ENCODE data around the gene MYDGF. TPM values are rescaled to one million over a fixed set of nuclear protein-coding genes. Genes with fewer than 3 reads are reported as not detected.
A peak's percentile ranks its signal among the peaks of the same experiment; 100 is the strongest.

The MYDGF gene
- total and polyA plus RNA-seq, 9 of the 15 experiments (the other 6 are each of a cell fraction or from before 2014, with no cell fraction given) = 4.2 to 141 (median 82.1) TPM

DNA sequence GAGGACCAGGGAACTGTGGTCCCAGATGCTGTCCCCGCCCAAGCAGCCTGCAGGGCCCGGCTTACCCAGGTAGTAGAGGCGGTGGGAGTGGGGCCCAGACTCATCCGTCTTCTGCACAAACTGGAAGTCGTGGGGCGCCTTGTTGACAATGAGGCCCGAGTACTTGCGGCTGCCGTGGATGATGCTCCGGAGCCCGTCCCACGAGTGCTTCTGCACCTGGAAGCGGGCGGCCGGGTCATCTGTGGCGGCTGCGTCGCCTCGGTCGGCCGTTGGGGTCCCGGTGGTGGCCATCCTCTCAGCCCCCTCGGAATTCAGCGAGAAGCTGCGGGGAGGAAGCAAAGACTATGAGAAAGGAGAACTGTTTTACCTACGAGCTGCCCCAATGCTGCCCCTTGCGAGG lies 43.9 kb upstream of the MYDGF start:
- Histone ChIP-seq H3K9me3 (replicated peaks; ENCODE audit: control insufficient read depth, insufficient read depth, low read depth, low read length) (no peaks in the 10 kb centered on the region), H3K27ac (ENCODE audit: extremely low read depth, low read depth, low read length) (no peak overlapping the region), H3K27me3 (ENCODE audit: control insufficient read depth in 2 of 2, insufficient read depth in 2 of 2, low read length in 2 of 2) (no peaks in the 10 kb centered on the region), H3K9ac (ENCODE audit: insufficient read depth in 1 of 2, low read depth in 2 of 2, low read length in 2 of 2) (0 out of 4 replicates have a peak overlapping the region, but pooled peaks of 1 of the 2 experiments have one; percentile 13), H3K79me2 (ENCODE audit: control insufficient read depth, insufficient read depth, low read length) (no peaks in the 10 kb centered on the region; the same call in 1 of the 3 replicates), H3K36me3 (ENCODE audit: control insufficient read depth, insufficient read depth, low read length) (peaks cover 88% of the 10 kb centered on the region; the same call in 2 of the 3 replicates), H2AFZ (ENCODE audit: low read depth, low read length) (no peak overlapping the region), H3K4me2 (ENCODE audit: insufficient read depth, low read length) (no peak overlapping the region), H3K9me1 (ENCODE audit: control insufficient read depth, insufficient read depth, low read length) (no peaks in the 10 kb centered on the region), H3K4me1 (replicated peaks in 1 of 2; ENCODE audit: control insufficient read depth in 2 of 2, insufficient read depth in 2 of 2, low read length in 2 of 2) (peaks cover 0 to 29% of the 10 kb centered on the region in 2 experiments; a peak in 2 of 5 replicates), H4K20me1 (replicated peaks; ENCODE audit: control insufficient read depth, insufficient read depth, low read length) (no peaks in the 10 kb centered on the region), H3K4me3 (no peak overlapping the region)
- intact Hi-C loops (cut with micrococcal nuclease) = no loop called here
- no TSS peak for BruUV-seq (replicated peaks)
- ChIA-PET CTCF (ENCODE audit: low intra/inter-chr PET ratio) (no interaction called here), POLR2A (no interaction called here)
- no peak for DNase-seq (ENCODE audit: extremely low read depth in 1 of 4, low spot score in 3 of 4)
- TF ChIP-seq RBFOX2 (IDR thresholded peaks at IDR 0.05; ENCODE audit: low read depth, low read length) (peak; percentile 30; the same call in 1 of the 2 replicates), BCL6 (CRISPR knock-in tag; IDR thresholded peaks at IDR 0.05) (no peak), HCFC1 (IDR thresholded peaks at IDR 0.05; ENCODE audit: low read depth, low read length) (no peak), MECOM (CRISPR knock-in tag; IDR thresholded peaks at IDR 0.05) (no peak), POLR2G (IDR thresholded peaks at IDR 0.05; ENCODE audit: low read depth, low read length) (peak; percentile 11; the same call in 1 of the 2 replicates), FOXJ2 (tag; IDR thresholded peaks at IDR 0.05) (no peak)
- TF ChIP-seq, protein P1, sequence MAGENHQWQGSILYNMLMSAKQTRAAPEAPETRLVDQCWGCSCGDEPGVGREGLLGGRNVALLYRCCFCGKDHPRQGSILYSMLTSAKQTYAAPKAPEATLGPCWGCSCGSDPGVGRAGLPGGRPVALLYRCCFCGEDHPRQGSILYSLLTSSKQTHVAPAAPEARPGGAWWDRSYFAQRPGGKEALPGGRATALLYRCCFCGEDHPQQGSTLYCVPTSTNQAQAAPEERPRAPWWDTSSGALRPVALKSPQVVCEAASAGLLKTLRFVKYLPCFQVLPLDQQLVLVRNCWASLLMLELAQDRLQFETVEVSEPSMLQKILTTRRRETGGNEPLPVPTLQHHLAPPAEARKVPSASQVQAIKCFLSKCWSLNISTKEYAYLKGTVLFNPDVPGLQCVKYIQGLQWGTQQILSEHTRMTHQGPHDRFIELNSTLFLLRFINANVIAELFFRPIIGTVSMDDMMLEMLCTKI (IDR thresholded peaks at IDR 0.05; ENCODE audit: partially characterized antibody) = no peak
- in situ Hi-C loops (cut with MboI) = no loop called here
- 98% methylated on average over 19 of the region's 27 CpGs for WGBS (ENCODE audit: insufficient coverage, low coverage, missing lambda C conversion rate)
- ATAC-seq = no peak
- no peak for FAIRE-seq

Measured in K562 (cell line).